ENCODE measurements around the gene INHBA.

The INHBA gene

DNA sequence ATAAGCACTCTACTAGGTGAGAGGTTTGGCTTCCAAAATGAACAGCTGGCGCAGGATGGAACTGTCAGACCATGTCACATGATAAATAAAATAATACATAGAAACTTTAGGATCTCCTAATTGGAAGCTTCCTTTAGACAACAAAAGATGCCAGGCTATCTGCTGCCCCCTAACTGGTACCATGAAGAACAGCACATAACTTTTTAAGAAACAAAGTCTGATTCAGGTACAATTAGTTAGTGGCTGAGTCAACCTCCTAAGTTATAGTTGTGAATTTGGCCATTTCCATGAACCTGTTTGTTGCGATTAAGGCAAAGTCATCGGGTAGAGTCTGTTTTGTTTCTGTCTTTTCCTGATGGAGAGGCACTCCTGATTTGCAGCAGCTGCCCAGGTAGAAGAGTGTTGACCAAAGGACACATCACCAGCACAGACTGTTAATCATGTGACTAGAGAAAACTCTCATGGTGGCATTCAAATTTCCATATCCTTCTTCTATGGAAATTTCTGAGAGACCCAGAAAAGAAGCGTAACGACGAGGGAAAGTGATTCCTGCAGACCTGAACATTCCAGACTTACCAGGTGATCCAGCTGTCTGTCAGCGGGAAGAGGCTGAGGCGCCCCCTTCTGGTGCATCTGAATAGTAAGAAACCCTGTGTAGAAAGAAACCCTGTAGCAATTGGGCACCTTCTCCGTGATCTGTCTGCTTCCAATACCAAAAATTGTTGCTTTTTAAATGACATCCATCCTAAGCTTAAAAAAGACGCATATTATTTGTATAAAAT is 8.6 kb upstream of the INHBA start:
- peak; percentile 63 for DNase-seq (ENCODE audit: low spot score)

- no peak for DNase-seq (ENCODE audit: low spot score)
These were observed 7.9 kb upstream of the INHBA start for GRCh38 chr7:41710838-41711237.

GRCh38 chr7:41709621-41710020 is 6.7 kb upstream of the INHBA start:
- peak; percentile 26 for DNase-seq (ENCODE audit: low spot score)

GRCh38 chr7:41708581-41709358 is 5.9 kb upstream of the INHBA start:
- no peak for DNase-seq (ENCODE audit: low spot score)

DNA sequence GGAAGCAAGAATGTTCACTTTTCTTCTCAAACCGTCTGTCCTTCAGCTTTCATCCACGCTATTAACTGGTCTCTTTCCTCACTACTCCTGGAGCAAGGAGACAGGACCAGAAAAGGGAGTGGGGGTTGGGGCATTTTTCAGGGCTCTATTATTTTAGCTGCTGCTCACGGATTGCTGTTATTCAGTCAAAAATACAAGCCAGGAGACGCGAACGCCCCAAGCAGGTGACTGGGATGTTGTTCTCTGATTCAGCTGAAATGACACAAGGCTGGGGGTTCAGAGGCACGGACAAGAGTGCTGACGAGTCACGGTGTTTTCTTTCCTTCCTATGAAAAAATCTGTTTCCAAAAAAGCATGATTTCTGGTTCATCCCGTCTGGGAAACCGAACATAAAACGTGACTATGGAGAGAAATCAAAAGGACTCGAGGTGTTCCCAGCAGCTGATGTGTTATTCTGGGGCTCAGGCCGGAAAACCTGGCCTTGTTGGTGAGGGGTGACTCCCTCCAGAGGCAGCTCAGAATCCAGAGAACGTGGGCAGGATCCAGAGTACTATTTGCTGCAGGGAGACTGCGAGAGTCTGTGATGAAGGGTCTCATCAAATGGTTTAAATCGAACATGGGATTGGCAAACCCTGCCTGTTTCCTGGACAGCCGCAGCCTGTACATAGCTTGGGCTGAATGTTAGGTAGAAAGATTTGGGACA is 3.5 kb upstream of the INHBA start:
- no peak for DNase-seq (ENCODE audit: low spot score)

DNA sequence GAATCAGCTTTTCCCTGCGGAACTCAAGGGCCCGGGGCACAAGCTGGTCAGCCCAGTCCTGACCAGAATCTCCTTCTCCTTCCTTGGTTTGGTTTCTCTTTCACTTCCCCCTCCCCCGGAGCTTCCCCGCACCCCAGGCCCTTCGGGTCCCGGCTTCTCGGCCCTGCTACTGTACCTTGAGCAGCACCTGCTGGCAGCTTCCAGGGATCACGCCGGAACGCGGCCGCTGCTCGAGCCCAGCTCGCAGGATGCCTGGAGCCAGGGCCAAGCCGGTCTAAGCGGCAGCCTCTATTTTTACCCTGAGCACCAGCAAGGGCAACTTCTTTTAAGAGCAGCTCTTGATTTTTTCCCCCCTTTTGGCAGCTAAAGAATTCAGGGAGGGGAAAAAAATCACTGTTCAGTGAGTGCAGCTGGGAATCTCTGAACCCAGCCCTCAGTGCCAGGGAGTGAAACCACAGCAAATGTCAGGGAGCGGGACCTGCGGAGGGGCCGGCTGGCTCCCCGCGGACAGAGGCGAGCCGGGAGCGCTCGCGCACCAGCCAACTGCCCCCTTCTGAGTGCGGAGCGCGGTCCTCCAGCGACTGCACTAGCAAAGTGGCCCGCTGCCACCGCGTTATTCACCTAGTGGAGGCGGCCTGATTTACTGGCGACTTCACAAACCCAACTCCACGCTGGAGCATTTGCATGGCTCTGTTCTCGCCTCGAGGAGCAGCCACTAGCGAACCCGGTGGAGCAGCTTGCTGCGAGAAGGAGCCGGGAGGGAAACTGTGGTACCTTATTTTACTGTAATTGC is 2.4 kb upstream of the INHBA start:
- peak; percentile 94 for DNase-seq (ENCODE audit: low spot score)

DNA sequence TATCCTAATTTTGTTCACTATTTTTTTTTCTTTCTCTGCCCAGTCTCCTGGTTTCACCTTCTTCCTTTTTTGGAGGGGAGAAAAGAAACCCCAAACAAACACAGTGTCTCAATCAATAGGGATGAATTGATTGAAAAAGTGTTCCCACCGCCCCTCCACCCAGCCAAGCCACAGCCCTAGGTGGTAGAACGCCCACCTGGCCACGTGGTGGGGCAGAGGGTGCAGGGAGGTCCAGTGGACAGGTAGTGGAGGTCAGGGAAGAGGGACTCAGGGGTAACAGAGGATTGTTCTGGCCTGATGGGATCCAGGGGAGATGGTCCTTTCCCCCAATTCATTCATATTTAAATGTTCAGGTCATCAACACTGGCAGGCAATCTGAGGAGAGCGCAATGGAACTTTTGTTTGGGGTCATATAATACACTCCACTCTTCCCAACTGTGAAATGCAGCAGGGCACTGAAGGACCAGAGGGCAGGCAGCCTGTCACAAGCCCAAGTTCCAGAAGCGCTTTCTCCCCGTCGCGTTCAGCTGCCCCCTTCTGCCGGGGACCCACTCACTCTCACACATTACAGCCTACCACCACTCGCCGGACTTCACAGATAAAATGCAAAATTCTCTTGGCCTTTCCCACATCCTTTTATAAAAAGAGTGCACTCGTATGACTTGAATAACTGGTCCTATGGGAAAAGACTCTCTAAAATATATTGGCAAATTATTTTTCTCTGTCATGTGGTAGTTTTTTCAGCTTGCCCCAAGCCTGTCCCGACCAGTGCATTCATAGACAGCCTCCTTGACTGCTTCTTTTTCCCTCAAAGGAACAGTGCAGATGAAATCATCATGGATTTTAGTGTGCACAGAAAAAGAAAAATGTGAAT is 1.6 kb downstream of the INHBA start:
- no peak for DNase-seq (ENCODE audit: low spot score)

GRCh38 chr7:41700044-41700471 is 2.8 kb downstream of the INHBA start:
- DNase-seq (ENCODE audit: low spot score): no peak

DNA sequence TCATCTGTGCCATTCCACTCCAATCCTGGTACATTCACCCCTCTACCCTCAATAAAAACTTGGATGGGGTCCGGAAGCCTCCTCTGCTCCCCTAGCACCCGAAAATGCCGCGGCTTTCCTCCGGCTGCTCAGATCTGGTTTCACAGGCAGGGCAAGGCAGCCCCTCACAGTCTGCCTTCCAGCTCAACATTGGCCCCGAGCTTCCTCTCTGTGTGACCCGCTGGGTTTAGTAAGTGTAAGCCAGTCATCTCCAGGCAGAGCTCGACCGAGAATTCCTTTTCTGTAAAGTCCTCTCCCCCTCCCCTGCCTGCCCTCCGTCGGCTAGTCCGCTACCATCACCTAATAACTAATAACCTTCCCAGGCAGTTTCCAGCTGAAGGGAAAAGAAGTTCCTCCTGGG is 3.4 kb downstream of the INHBA start:
- no peak for DNase-seq (ENCODE audit: low spot score)

- DNase-seq (ENCODE audit: low spot score): no peak
These were observed 4.2 kb downstream of the INHBA start for GRCh38 chr7:41698726-41699125.

DNA sequence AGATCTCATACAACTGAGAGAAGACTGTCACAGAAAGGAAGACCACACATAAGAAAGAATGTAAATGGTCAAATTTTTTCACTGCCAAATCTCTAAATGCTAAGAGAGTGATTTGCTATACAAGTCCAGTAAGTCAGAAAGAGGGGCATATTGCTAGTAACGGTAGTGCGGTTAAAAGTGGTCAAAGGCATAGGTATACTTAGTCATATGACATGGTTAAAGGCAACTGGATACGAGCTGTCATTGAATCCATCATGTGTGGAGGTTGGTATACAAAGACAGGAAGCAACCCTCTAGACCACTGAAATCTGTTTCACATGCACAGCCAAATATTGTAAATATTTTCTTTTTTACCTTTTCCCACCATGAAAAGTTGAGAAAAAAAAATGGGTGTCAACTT is 4.8 kb downstream of the INHBA start:
- DNase-seq (ENCODE audit: low spot score): no peak

DNA sequence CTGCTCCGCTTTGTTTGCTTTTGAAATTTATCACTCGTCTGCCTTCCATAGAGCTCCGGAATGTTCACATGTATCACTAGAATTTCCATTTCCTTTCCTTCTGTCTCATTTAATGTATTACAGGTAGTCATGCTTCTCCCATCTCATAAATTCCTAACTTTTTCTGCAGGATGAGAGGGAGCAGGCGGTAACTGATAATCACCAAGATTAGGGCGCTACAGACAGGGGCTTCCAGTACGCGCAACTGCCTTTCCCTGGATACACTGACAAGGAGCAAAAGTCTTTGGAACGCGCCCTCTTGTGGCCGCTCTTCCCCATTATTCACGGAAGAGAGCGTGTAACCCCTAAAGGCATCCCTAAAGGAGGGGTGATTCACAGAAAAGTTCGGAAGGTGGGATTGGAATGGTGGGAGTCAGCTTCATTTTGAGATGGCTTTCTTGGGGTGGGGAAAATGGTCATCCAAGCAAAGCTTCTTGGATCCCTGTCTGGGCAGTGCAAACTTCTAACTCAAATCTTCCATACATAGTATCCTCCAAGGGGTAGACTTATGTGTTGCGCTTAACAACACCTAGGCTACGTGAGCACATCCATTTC is 6.5 kb downstream of the INHBA start:
- peak; percentile 70 for DNase-seq (ENCODE audit: low spot score)

GRCh38 chr7:41695661-41696322 is 7.1 kb downstream of the INHBA start:
- no peak for DNase-seq (ENCODE audit: low spot score)

DNA sequence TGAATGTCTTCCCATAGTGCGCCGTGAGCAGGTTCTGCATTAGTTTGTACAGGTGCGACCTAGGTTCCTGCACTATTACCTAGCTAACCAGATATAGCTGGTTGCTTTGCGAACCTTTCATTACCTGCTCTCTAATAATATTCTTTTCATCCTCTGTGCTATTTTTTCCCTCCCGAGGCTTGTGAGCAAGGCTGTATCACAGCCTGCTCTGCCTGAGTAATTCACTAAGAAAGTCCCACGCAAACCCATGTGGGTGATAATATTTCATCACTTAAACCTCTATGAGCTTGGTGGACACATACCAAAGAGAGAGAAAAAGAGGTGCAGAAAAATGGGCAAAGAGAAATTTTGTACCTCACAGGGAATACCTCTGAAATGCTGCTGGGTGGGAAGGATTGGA is 8.4 kb downstream of the INHBA start:
- DNase-seq (ENCODE audit: low spot score): no peak

- peak; percentile 60 for DNase-seq (ENCODE audit: low spot score)
These were observed 9.5 kb downstream of the INHBA start for GRCh38 chr7:41693150-41693997.

DNA sequence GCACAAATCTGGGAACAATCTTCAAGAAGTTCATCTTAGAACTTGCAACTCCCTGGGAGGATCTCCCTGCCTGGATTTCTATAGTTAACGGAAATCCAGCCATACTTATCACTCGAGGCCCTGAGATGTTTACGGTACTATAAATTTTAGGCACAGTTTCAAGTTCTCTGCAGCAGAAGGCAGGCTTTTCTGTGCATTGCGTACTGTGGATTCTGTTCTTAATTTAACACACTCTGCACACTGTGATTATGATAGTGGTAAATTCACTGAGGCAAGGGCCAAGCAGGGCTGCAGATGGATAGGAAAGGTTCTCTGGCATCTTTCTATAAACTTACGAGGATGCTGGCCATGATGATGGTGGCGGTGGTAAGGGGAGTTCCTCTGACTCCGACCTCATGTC is 10.6 kb downstream of the INHBA start:
- DNase-seq (ENCODE audit: low spot score): no peak

DNA sequence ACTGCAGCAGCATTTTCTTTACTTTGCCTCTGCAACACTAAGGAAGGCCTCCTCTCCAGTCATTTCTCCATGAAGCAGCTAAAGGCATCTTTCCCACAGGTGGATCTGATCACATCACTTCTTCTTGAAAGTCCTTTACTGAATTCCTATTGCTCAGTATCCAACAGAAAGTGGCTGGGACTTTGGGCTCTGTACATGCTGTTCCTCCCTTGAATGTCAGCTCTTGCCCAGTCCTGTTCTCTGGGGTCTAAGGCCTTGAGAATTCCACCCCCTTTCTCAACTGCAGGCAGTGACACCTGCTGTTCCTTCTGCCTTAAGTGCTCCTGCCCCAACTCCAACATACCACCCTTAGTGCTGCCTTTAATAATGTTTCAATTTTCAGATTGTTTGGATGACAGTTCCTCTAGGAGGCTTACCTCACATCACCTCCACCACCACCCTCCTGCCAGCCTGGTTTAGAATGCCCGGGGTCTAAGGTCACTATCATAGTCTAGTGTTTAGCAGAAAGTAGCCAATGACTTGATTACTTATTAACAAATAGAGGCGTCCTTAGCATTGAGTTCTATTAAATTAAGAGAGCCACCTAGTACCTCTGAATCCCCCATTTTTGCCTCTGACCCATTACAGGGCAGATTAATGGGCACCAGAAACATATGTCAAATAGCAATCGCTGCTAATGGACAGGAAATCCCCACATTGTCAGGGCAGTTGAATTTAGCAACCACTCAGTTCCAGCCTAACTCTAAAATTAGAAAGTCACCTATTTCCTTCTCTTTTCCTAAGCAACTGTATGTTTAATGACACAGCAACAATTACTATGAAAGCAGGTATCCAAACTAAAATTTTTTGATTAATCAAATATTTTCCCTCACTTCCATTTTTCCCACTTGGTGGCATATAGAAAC is 11.4 kb downstream of the INHBA start:
- no peak for DNase-seq (ENCODE audit: low spot score)

DNA sequence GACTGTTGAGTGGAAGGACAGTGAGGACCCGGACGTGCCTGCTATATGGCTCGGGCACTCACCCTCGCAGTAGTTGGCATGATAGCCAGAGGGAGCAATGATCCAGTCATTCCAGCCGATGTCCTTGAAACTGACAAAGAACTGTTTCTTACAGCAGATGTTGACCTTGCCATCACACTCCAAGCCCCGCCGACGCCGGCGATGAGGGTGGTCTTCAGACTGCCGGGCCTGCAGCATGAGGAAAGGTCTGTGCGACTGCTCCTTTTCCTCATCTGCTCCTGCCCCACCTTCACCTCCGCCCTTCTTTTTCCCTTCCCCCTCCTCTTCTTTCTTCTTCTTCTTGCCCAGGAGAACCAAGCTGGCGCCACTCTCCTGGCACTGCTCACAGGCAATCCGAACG is 13.1 kb downstream of the INHBA start:
- no peak for DNase-seq (ENCODE audit: low spot score)
